Liver (tissue), 9 donors: Measurements from ENCODE around the gene PARD3. TPM values are rescaled to one million over a fixed set of nuclear protein-coding genes. Genes with fewer than 3 reads are reported as not detected.

ENCODE experiments used
- DNase-seq: peaks from one replicate; pipeline ENCODE4 v3.0.0-alpha.2; 2017; ENCODE audit warnings: low spot score
- H3K27ac ChIP-seq, 2 donors: one replicate each; pipeline ENCODE4 v1.7.0; 2013; ENCODE audit warnings: inconsistent platforms in 2 of 2, low read length in 2 of 2, control low read depth in 1 of 2, low read depth in 1 of 2, mild to moderate bottlenecking in 1 of 2
- H3K27me3 ChIP-seq, 4 donors: one replicate each; pipeline versions ENCODE4 v1.6.1 to v1.7.0; 2013; ENCODE audit warnings: low read length in 3 of 4, inconsistent platforms in 1 of 4, mild to moderate bottlenecking in 1 of 4, moderate library complexity in 1 of 4; ENCODE audit not compliant: control insufficient read depth in 4 of 4, insufficient read depth in 4 of 4
- H3K36me3 ChIP-seq, 4 donors: one replicate each; pipeline versions ENCODE4 v1.6.1 to v1.7.0; 2013; ENCODE audit warnings: low read length in 3 of 4, mild to moderate bottlenecking in 3 of 4, low read depth in 1 of 4, moderate library complexity in 1 of 4; ENCODE audit not compliant: control insufficient read depth in 4 of 4, insufficient read depth in 3 of 4
- H3K4me1 ChIP-seq, 4 donors: one replicate each; pipeline versions ENCODE4 v1.6.1 to v1.7.0; 2013; ENCODE audit warnings: low read length in 3 of 4, mild to moderate bottlenecking in 3 of 4, moderate library complexity in 1 of 4; ENCODE audit not compliant: control insufficient read depth in 4 of 4, insufficient read depth in 4 of 4
- H3K4me3 ChIP-seq, 3 donors: one replicate each; pipeline versions ENCODE4 v1.6.1 to v1.7.0; 2013; ENCODE audit warnings: low read length in 3 of 3, control low read depth in 1 of 3, low read depth in 1 of 3, mild to moderate bottlenecking in 1 of 3
- H3K9ac ChIP-seq, 2 donors: one replicate each; pipeline ENCODE4 v1.7.0; 2013; ENCODE audit warnings: low read length in 2 of 2, mild to moderate bottlenecking in 2 of 2, moderate library complexity in 2 of 2, control low read depth in 1 of 2, low read depth in 1 of 2
- H3K9me3 ChIP-seq, 4 donors: one replicate each; pipeline versions ENCODE4 v1.6.1 to v1.7.0; 2013; ENCODE audit warnings: low read length in 3 of 4; ENCODE audit not compliant: control insufficient read depth in 4 of 4
- EGR1 ChIP-seq, 2 donors: IDR thresholded peaks; 2 replicates each; pipeline ENCODE4 v1.6.1; 2016 to 2018; ENCODE audit warnings: antibody characterized with exemption in 2 of 2, low read depth in 2 of 2
- FOXA2 ChIP-seq: IDR thresholded peaks from 2 replicates; pipeline ENCODE4 v1.6.1; 2016; ENCODE audit warnings: antibody characterized with exemption
- GABPA ChIP-seq, 2 donors: IDR thresholded peaks in 1 of 2; conservative IDR thresholded peaks in 1 of 2; 2 replicates each; pipeline ENCODE4 v1.6.1; 2016; ENCODE audit warnings: antibody characterized with exemption in 2 of 2, mild to moderate bottlenecking in 1 of 2, moderate library complexity in 1 of 2
- HNF4A ChIP-seq, 2 donors: conservative IDR thresholded peaks; 2 replicates each; pipeline ENCODE4 v1.6.1; 2016; ENCODE audit warnings: antibody characterized with exemption in 2 of 2, mild to moderate bottlenecking in 2 of 2
- HNF4G ChIP-seq: IDR thresholded peaks from 2 replicates; pipeline ENCODE4 v1.6.1; 2016; ENCODE audit warnings: antibody characterized with exemption
- JUND ChIP-seq, 2 donors: IDR thresholded peaks; 2 replicates each; pipeline ENCODE4 v1.6.1; 2016; ENCODE audit warnings: antibody characterized with exemption in 2 of 2
- NR2F2 ChIP-seq: IDR thresholded peaks from 2 replicates; pipeline ENCODE4 v1.6.1; 2016; ENCODE audit warnings: antibody characterized with exemption
- RAD21 ChIP-seq, 2 donors: IDR thresholded peaks; 2 replicates each; pipeline ENCODE4 v1.6.1; 2016; ENCODE audit warnings: antibody characterized with exemption in 2 of 2, mild to moderate bottlenecking in 2 of 2
- RXRA ChIP-seq, 2 donors: IDR thresholded peaks; 2 replicates each; pipeline ENCODE4 v1.6.1; 2017 to 2018; ENCODE audit warnings: antibody characterized with exemption in 2 of 2, mild to moderate bottlenecking in 1 of 2
- SP1 ChIP-seq: IDR thresholded peaks from 2 replicates; pipeline ENCODE4 v1.6.1; 2018; ENCODE audit warnings: antibody characterized with exemption, mild to moderate bottlenecking
- TAF1 ChIP-seq: conservative IDR thresholded peaks from 2 replicates; pipeline ENCODE4 v1.6.1; 2016; ENCODE audit warnings: antibody characterized with exemption, mild to moderate bottlenecking
- YY1 ChIP-seq: IDR thresholded peaks from 2 replicates; pipeline ENCODE4 v1.6.1; 2016; ENCODE audit warnings: antibody characterized with exemption, mild to moderate bottlenecking
- WGBS: extraction: QIAGEN DNeasy Blood & Tissue Kit; methylation state at CpG from one replicate; pipeline ENCODE4 v1.1.7; 2013; 5-methylcytosine and 5-hydroxymethylcytosine counted together
- polyA plus RNA-seq, 2 donors: library from polyadenylated mRNA; stranded (reverse) in 1 of 2; unstranded in 1 of 2; fragments of 200-250 nt in 1 of 2; fragments of >200 nt in 1 of 2; fragmentation: Nextera tagmentation in 1 of 2; extraction: Ambion mirVana in 1 of 2; gene quantifications; one replicate each; pipeline versions ENCODE4 v1.2.1 to v1.2.3, GENCODE V29; 2013 to 2015
- total RNA-seq, 2 donors: library from RNA; depleted of rRNA; stranded (reverse); fragments of >200 nt; gene quantifications; one replicate each; pipeline ENCODE4 v1.2.3, GENCODE V29; 2014
- TF ChIP-seq, protein P1 (sequence below): IDR thresholded peaks from 2 replicates; pipeline ENCODE4 v1.6.1; 2016; ENCODE audit warnings: antibody characterized with exemption
- TF ChIP-seq, protein P2 (sequence below): IDR thresholded peaks from 2 replicates; pipeline ENCODE4 v1.6.1; 2016; ENCODE audit warnings: antibody characterized with exemption
- TF ChIP-seq, protein P3 (sequence below): IDR thresholded peaks from 2 replicates; pipeline ENCODE4 v1.6.1; 2016; ENCODE audit warnings: antibody characterized with exemption, mild to moderate bottlenecking
- TF ChIP-seq, protein P4 (sequence below): fragments of 150-350 bp; IDR thresholded peaks from 2 replicates; pipeline ENCODE4 v1.5.1; 2017; ENCODE audit warnings: improper control_type of control experiment, low read depth, low read length; ENCODE audit not compliant: missing input control
- donor health status: healthy.
- donor health status: healthy.
- donor health status: healthy.
- donor health status: healthy.
- donor health status: healthy.

Gene PARD3
- total and polyA plus RNA-seq, 4 donors = 12.3 to 43.8 (median 13.5) TPM

DNA sequence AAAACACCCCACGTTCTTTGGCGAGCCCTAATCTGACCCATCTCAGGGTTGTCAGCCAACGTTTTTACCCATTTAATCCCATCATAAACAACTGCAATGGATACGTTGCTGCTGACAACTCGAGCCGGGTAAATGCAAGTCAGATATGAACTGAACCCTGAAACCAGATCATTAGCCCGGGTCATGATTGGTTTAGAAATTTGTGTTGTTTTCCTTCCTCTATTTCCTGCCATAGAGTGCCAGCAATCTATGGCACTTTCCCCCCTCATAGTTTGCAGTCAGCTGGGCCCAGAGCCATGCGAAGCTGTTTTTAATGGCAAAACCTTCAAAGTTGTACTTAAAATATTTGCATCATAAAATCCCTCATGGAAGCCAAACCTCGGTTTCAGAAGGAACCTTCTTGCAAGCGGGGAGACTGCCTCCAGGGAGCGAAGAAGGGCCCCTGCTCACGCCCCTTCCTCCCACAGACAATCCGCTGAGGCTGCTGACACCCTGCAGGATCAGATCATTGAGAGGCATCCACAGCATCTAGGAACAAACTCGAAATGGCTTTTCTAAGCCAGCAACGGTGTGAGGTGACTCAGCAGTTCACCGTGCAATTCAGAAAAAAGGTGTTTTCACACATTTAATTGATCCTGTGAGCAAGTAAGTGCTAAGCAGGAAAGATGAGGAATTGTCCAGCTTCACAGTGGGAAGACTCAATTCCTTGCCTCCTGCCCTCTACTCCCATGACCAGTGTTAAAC lies 710.1 kb downstream of the PARD3 start:
- no peak for DNase-seq

DNA sequence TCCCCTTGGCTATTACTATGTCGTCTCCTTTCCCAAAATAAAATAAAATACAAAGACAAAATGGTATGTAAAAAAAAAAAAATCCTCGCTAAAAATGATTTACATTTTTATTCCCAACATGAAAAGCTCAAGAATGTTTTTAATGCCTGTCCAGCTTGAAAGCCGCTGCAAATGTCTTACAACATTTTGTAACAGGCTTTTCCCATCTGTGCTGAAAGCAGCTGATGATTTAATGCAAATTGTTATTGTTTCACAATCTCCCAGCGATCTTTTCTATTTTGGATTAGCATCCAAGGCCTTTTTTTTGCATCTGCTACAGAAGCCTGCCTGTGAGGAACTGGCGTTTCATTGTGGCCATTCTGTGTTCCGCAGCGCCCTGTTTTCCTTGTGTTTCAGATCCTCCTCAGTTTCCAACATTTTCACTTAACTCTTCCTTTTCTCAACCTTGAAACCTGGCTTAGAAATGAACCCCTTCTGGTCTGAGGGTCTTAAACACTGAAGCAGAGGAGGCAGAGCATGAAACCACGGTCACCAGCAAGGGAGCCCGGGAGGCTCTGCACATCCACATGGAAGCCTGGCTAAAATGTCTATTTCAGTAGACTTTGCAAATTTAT lies 712.1 kb downstream of the PARD3 start:
- Histone ChIP-seq H3K9ac (no peak overlapping the region), H3K4me1 (no peaks in the 10 kb centered on the region), H3K4me3 (no peak overlapping the region), H3K36me3 (no peaks in the 10 kb centered on the region), H3K9me3 (peaks cover 0 to 3% (median under 1%) of the 10 kb centered on the region in 4 donors), H3K27ac (peak overlapping the region in 1 of 2 donors; percentile 54), H3K27me3 (no peaks in the 10 kb centered on the region)
- no peak for DNase-seq
- 89% methylated on average over 9 of the region's 9 CpGs for WGBS
- TF ChIP-seq RAD21 (IDR thresholded peaks at IDR 0.05) (no peak), HNF4G (no peak), NR2F2 (no peak), FOXA2 (no peak)
- TF ChIP-seq, protein P1, sequence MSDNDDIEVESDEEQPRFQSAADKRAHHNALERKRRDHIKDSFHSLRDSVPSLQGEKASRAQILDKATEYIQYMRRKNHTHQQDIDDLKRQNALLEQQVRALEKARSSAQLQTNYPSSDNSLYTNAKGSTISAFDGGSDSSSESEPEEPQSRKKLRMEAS = no peak

More for the DNA sequence above, 710.1 kb downstream of the PARD3 start:
- WGBS = 67% methylated on average over 16 of the region's 16 CpGs
- peaks cover 0 to 2% (median 0%) of the 10 kb centered on the region in 4 donors for H3K36me3 ChIP-seq
- H3K9ac ChIP-seq = no peak overlapping the region
- H3K4me3 ChIP-seq = no peak overlapping the region
- no peaks in the 10 kb centered on the region for H3K9me3 ChIP-seq
- TF ChIP-seq HNF4A (conservative IDR thresholded peaks at IDR 0.05) = no peak
- no peak overlapping the region for H3K27ac ChIP-seq
- H3K4me1 ChIP-seq = no peaks in the 10 kb centered on the region
- no peaks in the 10 kb centered on the region for H3K27me3 ChIP-seq

DNA sequence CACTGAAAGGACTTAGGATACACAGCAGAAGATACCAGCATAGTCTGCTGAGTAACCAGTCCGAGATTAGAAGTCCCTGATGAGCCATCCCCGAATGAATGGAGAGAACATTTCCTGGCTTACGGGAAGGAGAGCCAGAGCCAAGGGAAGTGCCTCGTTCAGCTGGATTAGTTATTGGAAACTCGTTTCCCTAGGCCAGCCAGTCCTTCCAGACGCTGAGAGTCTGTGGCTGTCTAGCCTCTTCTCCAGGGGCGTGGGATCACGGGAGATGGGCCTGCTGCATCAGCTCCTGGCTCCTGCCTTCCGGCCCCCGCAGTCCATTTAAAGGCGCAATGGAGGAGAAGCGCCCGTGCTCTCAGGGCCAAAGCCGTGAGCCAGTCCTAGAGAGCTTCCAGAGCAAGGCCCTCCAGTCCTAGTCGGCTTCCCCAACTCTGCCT lies 712.8 kb downstream of the PARD3 start:
- H3K4me1 ChIP-seq = no peaks in the 10 kb centered on the region
- no peak overlapping the region for H3K4me3 ChIP-seq
- H3K9ac ChIP-seq = no peak overlapping the region
- H3K27ac ChIP-seq = peak overlapping the region; percentile 23 to 54
- WGBS = 78% methylated on average over 15 of the region's 15 CpGs
- DNase-seq = no peak
- H3K36me3 ChIP-seq = no peaks in the 10 kb centered on the region
- TF ChIP-seq HNF4G (no peak), RXRA (IDR thresholded peaks at IDR 0.05) (no peak), NR2F2 (peak; percentile 64), FOXA2 (no peak), EGR1 (IDR thresholded peaks at IDR 0.05; ENCODE audit: low read depth in 2 of 2) (no peak), GABPA (IDR thresholded peaks at IDR 0.05 in 1 of 2, conservative IDR thresholded peaks at IDR 0.05 in 1 of 2) (no peak), JUND (IDR thresholded peaks at IDR 0.05) (no peak), YY1 (no peak), TAF1 (no peak), SP1 (no peak), RAD21 (IDR thresholded peaks at IDR 0.05) (peak; percentile 17 to 38)
- TF ChIP-seq, protein P2, sequence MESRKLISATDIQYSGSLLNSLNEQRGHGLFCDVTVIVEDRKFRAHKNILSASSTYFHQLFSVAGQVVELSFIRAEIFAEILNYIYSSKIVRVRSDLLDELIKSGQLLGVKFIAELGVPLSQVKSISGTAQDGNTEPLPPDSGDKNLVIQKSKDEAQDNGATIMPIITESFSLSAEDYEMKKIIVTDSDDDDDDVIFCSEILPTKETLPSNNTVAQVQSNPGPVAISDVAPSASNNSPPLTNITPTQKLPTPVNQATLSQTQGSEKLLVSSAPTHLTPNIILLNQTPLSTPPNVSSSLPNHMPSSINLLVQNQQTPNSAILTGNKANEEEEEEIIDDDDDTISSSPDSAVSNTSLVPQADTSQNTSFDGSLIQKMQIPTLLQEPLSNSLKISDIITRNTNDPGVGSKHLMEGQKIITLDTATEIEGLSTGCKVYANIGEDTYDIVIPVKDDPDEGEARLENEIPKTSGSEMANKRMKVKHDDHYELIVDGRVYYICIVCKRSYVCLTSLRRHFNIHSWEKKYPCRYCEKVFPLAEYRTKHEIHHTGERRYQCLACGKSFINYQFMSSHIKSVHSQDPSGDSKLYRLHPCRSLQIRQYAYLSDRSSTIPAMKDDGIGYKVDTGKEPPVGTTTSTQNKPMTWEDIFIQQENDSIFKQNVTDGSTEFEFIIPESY = no peak
- TF ChIP-seq, protein P3, sequence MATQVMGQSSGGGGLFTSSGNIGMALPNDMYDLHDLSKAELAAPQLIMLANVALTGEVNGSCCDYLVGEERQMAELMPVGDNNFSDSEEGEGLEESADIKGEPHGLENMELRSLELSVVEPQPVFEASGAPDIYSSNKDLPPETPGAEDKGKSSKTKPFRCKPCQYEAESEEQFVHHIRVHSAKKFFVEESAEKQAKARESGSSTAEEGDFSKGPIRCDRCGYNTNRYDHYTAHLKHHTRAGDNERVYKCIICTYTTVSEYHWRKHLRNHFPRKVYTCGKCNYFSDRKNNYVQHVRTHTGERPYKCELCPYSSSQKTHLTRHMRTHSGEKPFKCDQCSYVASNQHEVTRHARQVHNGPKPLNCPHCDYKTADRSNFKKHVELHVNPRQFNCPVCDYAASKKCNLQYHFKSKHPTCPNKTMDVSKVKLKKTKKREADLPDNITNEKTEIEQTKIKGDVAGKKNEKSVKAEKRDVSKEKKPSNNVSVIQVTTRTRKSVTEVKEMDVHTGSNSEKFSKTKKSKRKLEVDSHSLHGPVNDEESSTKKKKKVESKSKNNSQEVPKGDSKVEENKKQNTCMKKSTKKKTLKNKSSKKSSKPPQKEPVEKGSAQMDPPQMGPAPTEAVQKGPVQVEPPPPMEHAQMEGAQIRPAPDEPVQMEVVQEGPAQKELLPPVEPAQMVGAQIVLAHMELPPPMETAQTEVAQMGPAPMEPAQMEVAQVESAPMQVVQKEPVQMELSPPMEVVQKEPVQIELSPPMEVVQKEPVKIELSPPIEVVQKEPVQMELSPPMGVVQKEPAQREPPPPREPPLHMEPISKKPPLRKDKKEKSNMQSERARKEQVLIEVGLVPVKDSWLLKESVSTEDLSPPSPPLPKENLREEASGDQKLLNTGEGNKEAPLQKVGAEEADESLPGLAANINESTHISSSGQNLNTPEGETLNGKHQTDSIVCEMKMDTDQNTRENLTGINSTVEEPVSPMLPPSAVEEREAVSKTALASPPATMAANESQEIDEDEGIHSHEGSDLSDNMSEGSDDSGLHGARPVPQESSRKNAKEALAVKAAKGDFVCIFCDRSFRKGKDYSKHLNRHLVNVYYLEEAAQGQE = no peak
- TF ChIP-seq, protein P4, sequence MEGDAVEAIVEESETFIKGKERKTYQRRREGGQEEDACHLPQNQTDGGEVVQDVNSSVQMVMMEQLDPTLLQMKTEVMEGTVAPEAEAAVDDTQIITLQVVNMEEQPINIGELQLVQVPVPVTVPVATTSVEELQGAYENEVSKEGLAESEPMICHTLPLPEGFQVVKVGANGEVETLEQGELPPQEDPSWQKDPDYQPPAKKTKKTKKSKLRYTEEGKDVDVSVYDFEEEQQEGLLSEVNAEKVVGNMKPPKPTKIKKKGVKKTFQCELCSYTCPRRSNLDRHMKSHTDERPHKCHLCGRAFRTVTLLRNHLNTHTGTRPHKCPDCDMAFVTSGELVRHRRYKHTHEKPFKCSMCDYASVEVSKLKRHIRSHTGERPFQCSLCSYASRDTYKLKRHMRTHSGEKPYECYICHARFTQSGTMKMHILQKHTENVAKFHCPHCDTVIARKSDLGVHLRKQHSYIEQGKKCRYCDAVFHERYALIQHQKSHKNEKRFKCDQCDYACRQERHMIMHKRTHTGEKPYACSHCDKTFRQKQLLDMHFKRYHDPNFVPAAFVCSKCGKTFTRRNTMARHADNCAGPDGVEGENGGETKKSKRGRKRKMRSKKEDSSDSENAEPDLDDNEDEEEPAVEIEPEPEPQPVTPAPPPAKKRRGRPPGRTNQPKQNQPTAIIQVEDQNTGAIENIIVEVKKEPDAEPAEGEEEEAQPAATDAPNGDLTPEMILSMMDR = no peak
- H3K9me3 ChIP-seq = peaks cover 0 to 3% (median under 1%) of the 10 kb centered on the region in 4 donors
- H3K27me3 ChIP-seq = no peaks in the 10 kb centered on the region
